Measurements from ENCODE around the gene CDK9. TPM values are rescaled to one million over a fixed set of nuclear protein-coding genes. Genes with fewer than 3 reads are reported as not detected.

CDK9 gene
- total and polyA plus RNA-seq, 10 of the 15 experiments (the other 5 are each of a cell fraction or from before 2014, with no cell fraction given): 7.3 to 92.6 (median 51.6) TPM

GRCh38 chr9:127767410-127767809 is 18.4 kb upstream of the CDK9 start (continued):
- TF ChIP-seq, protein P1, sequence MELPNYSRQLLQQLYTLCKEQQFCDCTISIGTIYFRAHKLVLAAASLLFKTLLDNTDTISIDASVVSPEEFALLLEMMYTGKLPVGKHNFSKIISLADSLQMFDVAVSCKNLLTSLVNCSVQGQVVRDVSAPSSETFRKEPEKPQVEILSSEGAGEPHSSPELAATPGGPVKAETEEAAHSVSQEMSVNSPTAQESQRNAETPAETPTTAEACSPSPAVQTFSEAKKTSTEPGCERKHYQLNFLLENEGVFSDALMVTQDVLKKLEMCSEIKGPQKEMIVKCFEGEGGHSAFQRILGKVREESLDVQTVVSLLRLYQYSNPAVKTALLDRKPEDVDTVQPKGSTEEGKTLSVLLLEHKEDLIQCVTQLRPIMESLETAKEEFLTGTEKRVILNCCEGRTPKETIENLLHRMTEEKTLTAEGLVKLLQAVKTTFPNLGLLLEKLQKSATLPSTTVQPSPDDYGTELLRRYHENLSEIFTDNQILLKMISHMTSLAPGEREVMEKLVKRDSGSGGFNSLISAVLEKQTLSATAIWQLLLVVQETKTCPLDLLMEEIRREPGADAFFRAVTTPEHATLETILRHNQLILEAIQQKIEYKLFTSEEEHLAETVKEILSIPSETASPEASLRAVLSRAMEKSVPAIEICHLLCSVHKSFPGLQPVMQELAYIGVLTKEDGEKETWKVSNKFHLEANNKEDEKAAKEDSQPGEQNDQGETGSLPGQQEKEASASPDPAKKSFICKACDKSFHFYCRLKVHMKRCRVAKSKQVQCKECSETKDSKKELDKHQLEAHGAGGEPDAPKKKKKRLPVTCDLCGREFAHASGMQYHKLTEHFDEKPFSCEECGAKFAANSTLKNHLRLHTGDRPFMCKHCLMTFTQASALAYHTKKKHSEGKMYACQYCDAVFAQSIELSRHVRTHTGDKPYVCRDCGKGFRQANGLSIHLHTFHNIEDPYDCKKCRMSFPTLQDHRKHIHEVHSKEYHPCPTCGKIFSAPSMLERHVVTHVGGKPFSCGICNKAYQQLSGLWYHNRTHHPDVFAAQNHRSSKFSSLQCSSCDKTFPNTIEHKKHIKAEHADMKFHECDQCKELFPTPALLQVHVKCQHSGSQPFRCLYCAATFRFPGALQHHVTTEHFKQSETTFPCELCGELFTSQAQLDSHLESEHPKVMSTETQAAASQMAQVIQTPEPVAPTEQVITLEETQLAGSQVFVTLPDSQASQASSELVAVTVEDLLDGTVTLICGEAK (IDR thresholded peaks at IDR 0.05; ENCODE audit: borderline replicate concordance): no peak
- TF ChIP-seq ZNF207 (IDR thresholded peaks at IDR 0.05; ENCODE audit: borderline replicate concordance): no peak
- no peak for TF ChIP-seq POU2F2 (IDR thresholded peaks at IDR 0.05; ENCODE audit: borderline replicate concordance, low read depth, low read length)
- TF ChIP-seq, protein P2, sequence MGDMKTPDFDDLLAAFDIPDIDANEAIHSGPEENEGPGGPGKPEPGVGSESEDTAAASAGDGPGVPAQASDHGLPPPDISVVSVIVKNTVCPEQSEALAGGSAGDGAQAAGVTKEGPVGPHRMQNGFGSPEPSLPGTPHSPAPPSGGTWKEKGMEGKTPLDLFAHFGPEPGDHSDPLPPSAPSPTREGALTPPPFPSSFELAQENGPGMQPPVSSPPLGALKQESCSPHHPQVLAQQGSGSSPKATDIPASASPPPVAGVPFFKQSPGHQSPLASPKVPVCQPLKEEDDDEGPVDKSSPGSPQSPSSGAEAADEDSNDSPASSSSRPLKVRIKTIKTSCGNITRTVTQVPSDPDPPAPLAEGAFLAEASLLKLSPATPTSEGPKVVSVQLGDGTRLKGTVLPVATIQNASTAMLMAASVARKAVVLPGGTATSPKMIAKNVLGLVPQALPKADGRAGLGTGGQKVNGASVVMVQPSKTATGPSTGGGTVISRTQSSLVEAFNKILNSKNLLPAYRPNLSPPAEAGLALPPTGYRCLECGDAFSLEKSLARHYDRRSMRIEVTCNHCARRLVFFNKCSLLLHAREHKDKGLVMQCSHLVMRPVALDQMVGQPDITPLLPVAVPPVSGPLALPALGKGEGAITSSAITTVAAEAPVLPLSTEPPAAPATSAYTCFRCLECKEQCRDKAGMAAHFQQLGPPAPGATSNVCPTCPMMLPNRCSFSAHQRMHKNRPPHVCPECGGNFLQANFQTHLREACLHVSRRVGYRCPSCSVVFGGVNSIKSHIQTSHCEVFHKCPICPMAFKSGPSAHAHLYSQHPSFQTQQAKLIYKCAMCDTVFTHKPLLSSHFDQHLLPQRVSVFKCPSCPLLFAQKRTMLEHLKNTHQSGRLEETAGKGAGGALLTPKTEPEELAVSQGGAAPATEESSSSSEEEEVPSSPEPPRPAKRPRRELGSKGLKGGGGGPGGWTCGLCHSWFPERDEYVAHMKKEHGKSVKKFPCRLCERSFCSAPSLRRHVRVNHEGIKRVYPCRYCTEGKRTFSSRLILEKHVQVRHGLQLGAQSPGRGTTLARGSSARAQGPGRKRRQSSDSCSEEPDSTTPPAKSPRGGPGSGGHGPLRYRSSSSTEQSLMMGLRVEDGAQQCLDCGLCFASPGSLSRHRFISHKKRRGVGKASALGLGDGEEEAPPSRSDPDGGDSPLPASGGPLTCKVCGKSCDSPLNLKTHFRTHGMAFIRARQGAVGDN (IDR thresholded peaks at IDR 0.05): no peak
